ENCODE measurements around the gene MGAT1. TPM values are rescaled to one million over a fixed set of nuclear protein-coding genes. Genes with fewer than 3 reads are reported as not detected.

The MGAT1 gene
- total RNA-seq, 1 experiment from 2014 or later: 53.0 TPM

DNA sequence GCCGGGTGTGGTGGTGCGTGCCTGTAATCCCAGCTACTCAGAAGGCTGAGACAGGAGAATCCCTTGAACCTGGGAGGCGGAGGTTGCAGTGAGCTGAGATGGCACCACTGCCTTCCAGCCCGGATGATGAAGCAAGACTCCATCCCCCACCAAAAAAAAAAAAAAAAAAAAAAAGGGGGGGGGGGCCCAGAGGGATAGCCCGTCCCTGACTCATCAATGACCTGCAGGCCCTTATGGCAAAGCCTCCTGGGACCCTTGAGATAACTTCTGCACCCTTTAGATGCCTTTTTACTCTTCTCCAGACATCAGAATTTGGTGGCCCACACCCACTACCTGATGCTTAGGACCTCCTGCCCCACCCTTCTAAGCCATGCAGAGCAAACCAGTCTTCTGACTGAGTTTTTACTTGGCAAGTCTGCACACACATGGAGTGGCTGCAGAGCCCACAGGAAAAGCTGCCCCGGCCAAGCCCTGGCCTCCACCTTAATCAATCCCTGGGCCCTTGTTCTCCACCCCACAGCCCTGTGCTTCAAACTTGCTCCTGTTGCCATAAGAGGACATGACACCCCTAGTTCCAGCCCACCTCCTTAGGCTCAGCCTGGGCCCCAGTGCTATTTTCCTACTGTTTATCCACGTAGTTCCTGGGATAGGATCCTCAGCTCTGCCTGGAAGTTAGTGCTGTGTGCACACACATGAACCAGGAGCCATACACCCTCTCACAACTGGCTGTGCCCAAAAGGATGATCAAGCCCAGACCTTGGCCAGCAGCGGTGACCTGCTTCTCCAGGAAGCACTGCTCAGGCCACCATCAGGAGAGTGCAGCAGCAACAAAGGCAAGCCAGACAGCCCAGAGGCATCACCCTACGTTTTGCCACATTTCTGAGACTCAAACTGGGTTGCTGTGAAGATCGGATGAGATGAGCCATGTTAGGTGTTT is 5.1 kb downstream of the MGAT1 start:
- no peaks in the 10 kb centered on the region for H3K9me3 ChIP-seq (ENCODE audit: control insufficient read depth in 1 of 2, insufficient read depth in 1 of 2, low read depth in 1 of 2, low read length in 2 of 2)
- CTCF ChIA-PET: no interaction called here
- no TSS peak for BruUV-seq (replicated peaks)
- H3K9ac ChIP-seq (ENCODE audit: low read length): no peak overlapping the region
- RAD21 ChIA-PET (ENCODE audit: low non-redundant PET in 1 of 2, low total read pairs in 2 of 2, uncharacterized antibody in 2 of 2, unreplicated experiment in 2 of 2): no interaction called here
- peaks cover 5 to 34% of the 10 kb centered on the region in 2 experiments; a peak in 3 of 4 replicates for H3K4me1 ChIP-seq (ENCODE audit: control insufficient read depth in 1 of 2, insufficient read depth in 2 of 2, low read length in 2 of 2)
- H3K79me2 ChIP-seq (ENCODE audit: insufficient read depth, low read length): peaks cover 97% of the 10 kb centered on the region
- TF ChIP-seq, protein P1, sequence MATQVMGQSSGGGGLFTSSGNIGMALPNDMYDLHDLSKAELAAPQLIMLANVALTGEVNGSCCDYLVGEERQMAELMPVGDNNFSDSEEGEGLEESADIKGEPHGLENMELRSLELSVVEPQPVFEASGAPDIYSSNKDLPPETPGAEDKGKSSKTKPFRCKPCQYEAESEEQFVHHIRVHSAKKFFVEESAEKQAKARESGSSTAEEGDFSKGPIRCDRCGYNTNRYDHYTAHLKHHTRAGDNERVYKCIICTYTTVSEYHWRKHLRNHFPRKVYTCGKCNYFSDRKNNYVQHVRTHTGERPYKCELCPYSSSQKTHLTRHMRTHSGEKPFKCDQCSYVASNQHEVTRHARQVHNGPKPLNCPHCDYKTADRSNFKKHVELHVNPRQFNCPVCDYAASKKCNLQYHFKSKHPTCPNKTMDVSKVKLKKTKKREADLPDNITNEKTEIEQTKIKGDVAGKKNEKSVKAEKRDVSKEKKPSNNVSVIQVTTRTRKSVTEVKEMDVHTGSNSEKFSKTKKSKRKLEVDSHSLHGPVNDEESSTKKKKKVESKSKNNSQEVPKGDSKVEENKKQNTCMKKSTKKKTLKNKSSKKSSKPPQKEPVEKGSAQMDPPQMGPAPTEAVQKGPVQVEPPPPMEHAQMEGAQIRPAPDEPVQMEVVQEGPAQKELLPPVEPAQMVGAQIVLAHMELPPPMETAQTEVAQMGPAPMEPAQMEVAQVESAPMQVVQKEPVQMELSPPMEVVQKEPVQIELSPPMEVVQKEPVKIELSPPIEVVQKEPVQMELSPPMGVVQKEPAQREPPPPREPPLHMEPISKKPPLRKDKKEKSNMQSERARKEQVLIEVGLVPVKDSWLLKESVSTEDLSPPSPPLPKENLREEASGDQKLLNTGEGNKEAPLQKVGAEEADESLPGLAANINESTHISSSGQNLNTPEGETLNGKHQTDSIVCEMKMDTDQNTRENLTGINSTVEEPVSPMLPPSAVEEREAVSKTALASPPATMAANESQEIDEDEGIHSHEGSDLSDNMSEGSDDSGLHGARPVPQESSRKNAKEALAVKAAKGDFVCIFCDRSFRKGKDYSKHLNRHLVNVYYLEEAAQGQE (IDR thresholded peaks at IDR 0.05; ENCODE audit: low read depth): no peak
- no peak overlapping the region for H2AFZ ChIP-seq (ENCODE audit: low read depth, low read length, poor library complexity, severe bottlenecking)
- H3K9me2 ChIP-seq (ENCODE audit: insufficient read depth): no peaks in the 10 kb centered on the region
- H3K4me3 ChIP-seq (replicated peaks in 1 of 2; ENCODE audit: low read depth in 1 of 2, low read length in 2 of 2): no peak overlapping the region
- no peak overlapping the region for H3K4me2 ChIP-seq (ENCODE audit: low read length)
- H3K27ac ChIP-seq (ENCODE audit: low read depth, low read length): no peak overlapping the region
- H3K27me3 ChIP-seq (ENCODE audit: insufficient read depth, low read length): no peaks in the 10 kb centered on the region
- intact Hi-C loops (cut with micrococcal nuclease): loop anchor here (5.0 kb wide), 1 partner anchor 70 kb away; no protein-coding TSS in a partner anchor
- POLR2A ChIA-PET: no interaction called here
- H3K36me3 ChIP-seq (ENCODE audit: control insufficient read depth in 1 of 2, insufficient read depth in 2 of 2, low read length in 2 of 2): peaks cover 0 to 23% of the 10 kb centered on the region in 2 experiments; a peak in 2 of 4 replicates
- ATAC-seq (no peak), DNase-seq (ENCODE audit: low read depth, low spot score) (no peak)
- peaks cover 10% of the 10 kb centered on the region; the same call in 1 of the 2 replicates for H4K20me1 ChIP-seq (ENCODE audit: insufficient read depth)

DNA sequence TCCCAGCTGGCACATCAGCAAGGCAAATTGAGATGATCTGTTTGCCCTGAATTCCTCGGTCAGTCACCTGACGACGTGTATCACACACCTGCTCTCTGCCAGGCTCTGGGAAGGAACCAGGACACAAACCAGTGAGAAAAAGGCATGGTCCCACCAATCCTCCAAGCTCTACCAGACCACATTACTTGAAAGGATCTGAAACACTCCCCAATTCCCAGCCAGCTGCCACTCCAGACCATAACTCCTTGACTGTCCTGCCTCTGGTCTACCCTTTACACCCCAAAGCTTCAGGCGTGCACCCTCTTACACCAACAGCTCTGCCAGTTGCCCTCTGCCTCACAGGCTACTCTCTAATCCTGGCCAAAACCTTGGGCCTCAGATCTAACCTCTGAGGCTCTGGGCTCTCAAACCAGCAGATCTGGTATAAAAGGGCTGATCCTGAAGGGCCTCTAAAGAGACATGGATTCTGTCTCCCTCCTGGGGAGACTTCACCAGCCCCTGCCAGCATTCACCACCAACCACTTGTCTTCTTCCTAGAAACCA is 6.8 kb downstream of the MGAT1 start:
- intact Hi-C loops (cut with micrococcal nuclease): loop anchor here (5.0 kb wide), 1 partner anchor 71 kb away; no protein-coding TSS in a partner anchor
- Histone ChIP-seq H4K20me1 (ENCODE audit: insufficient read depth) (peaks cover 7% of the 10 kb centered on the region; the same call in 1 of the 2 replicates), H3K27me3 (ENCODE audit: insufficient read depth, low read length) (no peaks in the 10 kb centered on the region), H3K9me3 (ENCODE audit: control insufficient read depth in 1 of 2, insufficient read depth in 1 of 2, low read depth in 1 of 2, low read length in 2 of 2) (no peaks in the 10 kb centered on the region), H3K9ac (ENCODE audit: low read length) (no peak overlapping the region), H3K27ac (ENCODE audit: low read depth, low read length) (no peak overlapping the region), H3K9me2 (ENCODE audit: insufficient read depth) (no peaks in the 10 kb centered on the region), H3K4me1 (ENCODE audit: control insufficient read depth in 1 of 2, insufficient read depth in 2 of 2, low read length in 2 of 2) (peaks cover 0 to 22% of the 10 kb centered on the region in 2 experiments; a peak in 1 of 4 replicates), H2AFZ (ENCODE audit: low read depth, low read length, poor library complexity, severe bottlenecking) (no peak overlapping the region), H3K79me2 (ENCODE audit: insufficient read depth, low read length) (peaks cover 90% of the 10 kb centered on the region), H3K4me2 (ENCODE audit: low read length) (no peak overlapping the region), H3K36me3 (ENCODE audit: control insufficient read depth in 1 of 2, insufficient read depth in 2 of 2, low read length in 2 of 2) (peaks cover 0 to 28% of the 10 kb centered on the region in 2 experiments; a peak in 2 of 4 replicates), H3K4me3 (replicated peaks in 1 of 2; ENCODE audit: low read depth in 1 of 2, low read length in 2 of 2) (no peak overlapping the region)
- POLR2A ChIA-PET: no interaction called here
- TF ChIP-seq EZH2 (IDR thresholded peaks at IDR 0.05) (no peak), ZNF274 (IDR thresholded peaks at IDR 0.05; ENCODE audit: low read depth, low read length) (no peak), ELF1 (IDR thresholded peaks at IDR 0.05; ENCODE audit: borderline replicate concordance, low read depth) (no peak)
- TF ChIP-seq, protein P2, sequence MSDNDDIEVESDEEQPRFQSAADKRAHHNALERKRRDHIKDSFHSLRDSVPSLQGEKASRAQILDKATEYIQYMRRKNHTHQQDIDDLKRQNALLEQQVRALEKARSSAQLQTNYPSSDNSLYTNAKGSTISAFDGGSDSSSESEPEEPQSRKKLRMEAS (IDR thresholded peaks at IDR 0.05): no peak
- BruUV-seq (replicated peaks): no TSS peak
- RAD21 ChIA-PET (ENCODE audit: low non-redundant PET in 1 of 2, low total read pairs in 2 of 2, uncharacterized antibody in 2 of 2, unreplicated experiment in 2 of 2): no interaction called here
- CTCF ChIA-PET: interaction anchor here (1.4 kb wide), 1 partner anchor 11 kb away, joined by 5 read pairs; no protein-coding TSS in a partner anchor
- ATAC-seq (no peak), DNase-seq (ENCODE audit: low read depth, low spot score) (no peak)
